Pancreas (tissue), 10 donors: ENCODE results near the gene SETD2. TPM values are rescaled to one million over a fixed set of nuclear protein-coding genes. Genes with fewer than 3 reads are reported as not detected.

ENCODE experiments used
- ATAC-seq, 4 donors: fragments of 200-7000 bp; cut with Tn5 transposase; one replicate each; pipeline versions ENCODE4 v1.8.0 to v1.9.1; 2020; ENCODE audit warnings: mild to moderate bottlenecking in 4 of 4, moderate library complexity in 4 of 4
- DNase-seq, 6 donors: peaks; one replicate each; pipeline ENCODE4 v3.0.0-alpha.2; 2020
- FAIRE-seq: peaks from 2 replicates; lab custom pipeline; 2012; peaks lifted over from hg19 to GRCh38; lab: Jason Lieb, UNC
- H3K27ac ChIP-seq, 4 donors: fragments of 200-600 bp; sonication (generic); 1 replicate in 3 of 4; 2 replicates in 1 of 4; pipeline versions ENCODE4 v1.5.0 to v1.8.0; 2020
- H3K27me3 ChIP-seq, 4 donors: fragments of 200-600 bp; one replicate each; pipeline ENCODE4 v1.8.0; 2021
- H3K36me3 ChIP-seq, 3 donors: fragments of 200-600 bp; sonication (generic) in 1 of 3; one replicate each; pipeline versions ENCODE4 v1.5.0 to v1.8.0; 2020 to 2021
- H3K4me1 ChIP-seq, 3 donors: fragments of 200-600 bp; one replicate each; pipeline ENCODE4 v1.8.0; 2021
- H3K4me3 ChIP-seq, 4 donors: fragments of 200-600 bp; sonication (generic) in 2 of 4; one replicate each; pipeline versions ENCODE4 v1.5.0 to v1.8.0; 2020 to 2021
- H3K9me3 ChIP-seq, 4 donors: fragments of 200-600 bp; one replicate each; pipeline ENCODE4 v1.8.0; 2021
- CTCF ChIP-seq, 4 donors: fragments of 200-600 bp; sonication (generic) in 3 of 4; IDR thresholded peaks; one replicate each; pipeline versions ENCODE4 v1.5.0 to v1.8.0; 2021; ENCODE audit warnings: antibody characterized with exemption in 4 of 4
- WGBS, 2 donors: extraction: QIAGEN DNeasy Blood & Tissue Kit; methylation state at CpG; one replicate each; pipeline ENCODE4 v1.1.7; 2013; 5-methylcytosine and 5-hydroxymethylcytosine counted together
- intact Hi-C, 3 donors: fragments of 100-400 bp; cut with DNase I; formaldehyde crosslinking; loops; one replicate each; pipeline versions ENCODE4 v1.11.1 to v1.14.2; 2022
- polyA plus RNA-seq, 2 donors: library from polyadenylated mRNA; stranded (reverse); fragments of 200-250 nt; gene quantifications; one replicate each; pipeline ENCODE4 v1.2.3, GENCODE V29; 2013
- total RNA-seq, 6 donors: library from RNA; stranded (reverse); fragmentation: NEBNext Ultra II Directional in 4 of 6; extraction: Animal tissue kit (Norgen Biotek cat#: 25700) in 4 of 6; gene quantifications; one replicate each; pipeline versions ENCODE4 v1.2.1 to v1.2.4, GENCODE V29; 2021 to 2023
- donor health status: healthy with polysubstance abuse.
- donor health status: DM: no; HTN: no; CAD: no; lungs with moderate emphysema.
- donor health status: DM: no; HTN: no; CAD: no.
- donor health status: control.
- donor health status: control.
- donor health status: Bipolar disorder and iron deficiency.
- donor health status: DM: yes; HTN: yes; CAD: no.
- donor health status: DM: no; HTN: no; CAD: no.
- donor health status: DM: no; HTN: no; CAD: no.
- donor health status: DM: yes; HTN: yes; CAD: no.

The SETD2 gene
- total and polyA plus RNA-seq, 8 donors: 9.6 to 35.3 (median 21.6) TPM

DNA sequence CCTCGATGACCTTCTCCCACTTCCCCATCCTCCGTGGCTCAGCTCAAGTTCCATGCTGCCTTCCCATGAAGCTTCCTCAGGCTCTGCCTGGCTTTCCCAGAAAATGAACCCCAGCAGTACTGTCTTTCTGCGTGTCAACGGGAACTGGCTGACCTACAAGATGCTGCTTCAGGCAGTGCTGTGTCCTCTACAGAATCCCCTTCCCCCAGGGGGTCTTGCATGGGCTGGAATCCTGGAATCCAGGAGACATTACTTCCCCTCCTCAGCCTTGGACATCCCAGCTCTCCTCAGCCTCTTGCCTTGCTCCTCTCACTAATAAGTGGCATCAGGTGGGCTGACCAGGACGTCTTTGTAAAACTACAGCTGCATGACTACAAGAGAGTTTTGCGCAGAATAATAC lies 192.8 kb downstream of the SETD2 start:
- H3K9me3 ChIP-seq: no peaks in the 10 kb centered on the region
- intact Hi-C loops: loop anchor here in 1 of 3 donors (5.0 kb wide), 1 partner anchor 34 kb away; no protein-coding TSS in a partner anchor
- DNase-seq: no peak
- peaks cover 34 to 74% (median 64%) of the 10 kb centered on the region in 3 donors for H3K4me1 ChIP-seq
- no peaks in the 10 kb centered on the region for H3K27me3 ChIP-seq
- no peaks in the 10 kb centered on the region for H3K36me3 ChIP-seq
- FAIRE-seq: no peak
- TF ChIP-seq CTCF (IDR thresholded peaks at IDR 0.05): no peak
- peak overlapping the region; percentile 28 to 66 (median 54) for H3K27ac ChIP-seq
- peak overlapping the region in 1 of 4 donors; percentile 4 for H3K4me3 ChIP-seq
- WGBS, 2 donors: 29 to 37% methylated on average over 6 of the region's 6 CpGs
- peak in 1 of 4 donors; percentile 8 for ATAC-seq

DNA sequence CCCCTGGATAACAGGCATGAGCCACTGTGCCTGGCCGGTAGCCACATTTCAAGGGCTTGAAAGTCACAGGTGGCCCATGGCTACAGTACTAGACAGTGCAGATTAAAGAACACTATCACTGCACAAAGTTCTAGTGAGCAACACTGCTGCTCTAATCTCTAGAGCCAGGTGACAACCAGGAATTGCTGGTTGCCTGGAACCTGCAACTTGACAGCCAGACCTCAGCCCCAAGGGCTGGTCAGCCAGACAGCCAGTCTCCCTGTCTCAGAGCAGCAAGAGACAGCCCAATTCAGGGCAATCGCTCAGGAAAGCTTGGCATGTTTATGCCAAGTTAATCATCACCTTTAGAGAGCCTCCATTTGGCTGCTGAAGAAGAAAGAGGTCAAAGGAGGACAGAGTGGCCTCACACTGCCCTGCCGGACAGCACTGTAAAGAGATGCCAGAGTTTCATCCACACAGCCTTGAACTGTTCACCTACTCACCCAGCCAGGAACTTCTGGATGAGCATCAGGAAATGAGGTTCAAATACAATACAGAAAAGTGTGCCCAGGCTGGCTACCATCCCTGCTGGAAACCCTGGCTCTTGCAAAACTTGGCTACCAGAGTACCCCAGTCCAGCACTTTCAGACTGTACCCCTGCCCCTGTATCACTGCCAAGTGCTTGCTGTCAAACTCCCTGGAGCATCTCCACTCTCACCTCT lies 193.4 kb downstream of the SETD2 start:
- TF ChIP-seq CTCF (IDR thresholded peaks at IDR 0.05): no peak
- peak in 5 of 6 donors; percentile 73 to 88 (median 78) for DNase-seq
- Histone ChIP-seq H3K9me3 (no peaks in the 10 kb centered on the region), H3K4me3 (peak overlapping the region in 1 of 4 donors; percentile 4), H3K36me3 (no peaks in the 10 kb centered on the region), H3K27me3 (no peaks in the 10 kb centered on the region), H3K27ac (peak overlapping the region; percentile 28 to 66 (median 54)), H3K4me1 (peaks cover 34 to 76% (median 64%) of the 10 kb centered on the region in 3 donors)
- intact Hi-C loops: loop anchor here in 1 of 3 donors (5.0 kb wide), 1 partner anchor 33 kb away; no protein-coding TSS in a partner anchor
- WGBS, 2 donors: 6 to 7% methylated on average over 3 of the region's 3 CpGs
- no peak for FAIRE-seq
- ATAC-seq: peak; percentile 78 to 89 (median 87)

DNA sequence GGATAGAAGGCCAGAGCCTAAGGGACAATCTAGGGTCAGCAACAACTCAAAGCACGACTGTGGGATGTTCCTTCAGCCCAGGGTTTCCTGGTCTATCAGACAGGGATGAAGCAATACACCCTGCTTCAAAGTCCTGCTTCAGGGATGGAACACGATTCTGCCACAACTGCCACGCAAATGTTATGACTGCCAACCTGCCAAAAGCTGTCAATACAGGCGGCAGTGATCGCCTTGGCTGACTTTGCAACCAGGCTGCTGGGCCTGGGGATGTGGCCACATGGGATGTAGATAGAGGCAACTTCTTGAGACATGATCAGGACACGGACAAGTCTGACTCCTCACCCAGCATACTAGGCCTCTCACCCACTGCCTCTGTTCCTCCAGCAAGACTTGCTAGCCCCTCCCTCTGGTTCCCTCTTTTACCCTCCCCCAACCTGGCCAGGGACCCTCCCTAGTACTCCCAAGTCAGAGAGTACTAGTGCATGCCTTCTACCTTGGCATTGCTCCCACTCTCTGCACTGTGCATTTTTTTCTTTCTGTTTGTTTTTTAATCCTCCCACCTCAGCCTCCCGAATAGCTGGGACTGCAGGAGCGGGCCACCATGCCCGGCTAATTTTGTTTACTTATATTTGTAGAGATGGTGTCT lies 195.0 kb downstream of the SETD2 start:
- no peaks in the 10 kb centered on the region for H3K9me3 ChIP-seq
- TF ChIP-seq CTCF (IDR thresholded peaks at IDR 0.05): no peak
- H3K4me1 ChIP-seq: peaks cover 42 to 70% (median 56%) of the 10 kb centered on the region in 3 donors
- intact Hi-C loops: no loop called here
- FAIRE-seq (no peak), DNase-seq (peak in 1 of 6 donors; percentile 37), ATAC-seq (no peak)
- H3K27me3 ChIP-seq: no peaks in the 10 kb centered on the region
- 20 to 29% methylated on average over 9 of the region's 9 CpGs for WGBS, 2 donors
- H3K4me3 ChIP-seq: no peak overlapping the region
- H3K36me3 ChIP-seq: no peaks in the 10 kb centered on the region
- H3K27ac ChIP-seq: peak overlapping the region in 2 of 4 donors; percentile 63 to 66

- Histone ChIP-seq H3K9me3 (no peaks in the 10 kb centered on the region), H3K4me1 (peaks cover 44 to 58% (median 54%) of the 10 kb centered on the region in 3 donors), H3K36me3 (no peaks in the 10 kb centered on the region), H3K4me3 (no peak overlapping the region), H3K27me3 (no peaks in the 10 kb centered on the region), H3K27ac (no peak overlapping the region)
- TF ChIP-seq CTCF (IDR thresholded peaks at IDR 0.05): no peak
- WGBS, 2 donors: 79 to 82% methylated on average over 5 of the region's 5 CpGs
- intact Hi-C loops: no loop called here
- FAIRE-seq (no peak), ATAC-seq (no peak), DNase-seq (no peak)
Measured at GRCh38 chr3:46966811-46967210, 197.1 kb downstream of the SETD2 start.

Other genes with a start within 250 kb of the SETD2 start
- 10 to 100 TPM; 20.7 to 30.4 (median 22.4) TPM for gene CCDC12, start 187.4 kb downstream of the SETD2 start, total RNA-seq
- 10 to 100 TPM; 64.9 to 82.8 TPM for gene CCDC12, start 187.4 kb downstream of the SETD2 start, polyA plus RNA-seq
- gene NBEAL2, start 184.4 kb downstream of the SETD2 start, total RNA-seq: 10 to 100 TPM; 30.6 to 67.4 (median 37.1) TPM
- 100 to 1,000 TPM; 231 to 265 TPM for gene NBEAL2, start 184.4 kb downstream of the SETD2 start, polyA plus RNA-seq
- gene KIF9, start 118.7 kb upstream of the SETD2 start, total RNA-seq: 1 to 10 TPM; 3.7 to 7.9 (median 5.8) TPM
- 10 to 100 TPM in 1 of 2 donors, 1 to 10 TPM in 1; 6.4 to 17.0 TPM for gene KIF9, start 118.7 kb upstream of the SETD2 start, polyA plus RNA-seq
- gene KLHL18, start 118.8 kb upstream of the SETD2 start, total RNA-seq: 10 to 100 TPM in 3 of 6 donors, 1 to 10 TPM in 3; 7.0 to 14.5 (median 9.2) TPM
- 10 to 100 TPM in 1 of 2 donors, 1 to 10 TPM in 1; 6.1 to 10.3 TPM for gene KLHL18, start 118.8 kb upstream of the SETD2 start, polyA plus RNA-seq
- 10 to 100 TPM; 14.2 to 28.4 (median 20.9) TPM for gene PTPN23, start 216.9 kb upstream of the SETD2 start, total RNA-seq
- gene PTPN23, start 216.9 kb upstream of the SETD2 start, polyA plus RNA-seq: 10 to 100 TPM; 20.2 to 40.8 TPM